Measurements from ENCODE around the gene TMEM59L. TPM values are rescaled to one million over a fixed set of nuclear protein-coding genes. Genes with fewer than 3 reads are reported as not detected.

Gene TMEM59L
- total and polyA plus RNA-seq, 2 experiments from 2014 or later = 1.5 to 9.1 TPM

DNA sequence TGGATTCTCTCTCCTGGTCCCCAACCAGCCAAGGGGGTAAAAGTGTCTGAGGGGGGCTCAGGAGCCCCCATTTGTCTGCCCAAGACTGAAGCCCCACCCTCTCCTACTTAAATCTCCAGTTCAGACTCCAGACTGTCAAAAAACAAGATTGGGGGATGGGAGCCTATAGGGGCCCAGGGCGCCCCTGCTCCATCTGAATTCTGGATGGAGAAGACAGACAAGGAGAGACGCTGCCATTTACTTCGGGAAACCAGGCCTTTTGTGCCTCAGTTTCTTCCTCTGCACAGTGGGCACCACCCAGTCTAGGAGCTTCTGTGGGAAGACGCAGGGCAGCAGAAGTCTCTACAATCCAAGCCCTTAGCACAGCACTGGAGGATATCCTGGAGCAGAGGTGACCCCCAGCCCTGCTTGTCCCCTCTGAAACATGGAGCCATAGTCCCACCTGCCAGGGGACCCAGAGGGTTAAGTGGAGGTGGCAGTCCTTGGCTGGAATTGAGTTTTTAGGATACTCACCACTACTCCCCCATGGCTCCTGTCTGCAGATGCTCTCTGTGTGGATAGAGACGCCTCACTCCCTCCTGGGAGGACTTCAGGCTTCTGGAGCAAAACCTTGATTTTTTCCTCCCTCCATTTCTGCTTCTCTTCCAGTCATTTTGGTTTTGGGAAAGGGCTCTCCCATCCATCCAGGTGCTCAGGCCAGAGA, 4.4 kb upstream of the TMEM59L start:
- TF ChIP-seq EZH2phosphoT487 (IDR thresholded peaks at IDR 0.05; ENCODE audit: low read depth, severe bottlenecking, unreplicated experiment) = no peak
- TF ChIP-seq EZH2 (IDR thresholded peaks at IDR 0.05; ENCODE audit: borderline replicate concordance) = no peak
- TF ChIP-seq, protein P1, sequence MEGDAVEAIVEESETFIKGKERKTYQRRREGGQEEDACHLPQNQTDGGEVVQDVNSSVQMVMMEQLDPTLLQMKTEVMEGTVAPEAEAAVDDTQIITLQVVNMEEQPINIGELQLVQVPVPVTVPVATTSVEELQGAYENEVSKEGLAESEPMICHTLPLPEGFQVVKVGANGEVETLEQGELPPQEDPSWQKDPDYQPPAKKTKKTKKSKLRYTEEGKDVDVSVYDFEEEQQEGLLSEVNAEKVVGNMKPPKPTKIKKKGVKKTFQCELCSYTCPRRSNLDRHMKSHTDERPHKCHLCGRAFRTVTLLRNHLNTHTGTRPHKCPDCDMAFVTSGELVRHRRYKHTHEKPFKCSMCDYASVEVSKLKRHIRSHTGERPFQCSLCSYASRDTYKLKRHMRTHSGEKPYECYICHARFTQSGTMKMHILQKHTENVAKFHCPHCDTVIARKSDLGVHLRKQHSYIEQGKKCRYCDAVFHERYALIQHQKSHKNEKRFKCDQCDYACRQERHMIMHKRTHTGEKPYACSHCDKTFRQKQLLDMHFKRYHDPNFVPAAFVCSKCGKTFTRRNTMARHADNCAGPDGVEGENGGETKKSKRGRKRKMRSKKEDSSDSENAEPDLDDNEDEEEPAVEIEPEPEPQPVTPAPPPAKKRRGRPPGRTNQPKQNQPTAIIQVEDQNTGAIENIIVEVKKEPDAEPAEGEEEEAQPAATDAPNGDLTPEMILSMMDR (IDR thresholded peaks at IDR 0.05; ENCODE audit: poor library complexity) = no peak
- Histone ChIP-seq H3K27me3 (peaks cover 89% of the 10 kb centered on the region), H3K27ac (no peak overlapping the region), H3K4me2 (peak overlapping the region; percentile 71), H4K20me1 (ENCODE audit: insufficient read depth, poor library complexity, severe bottlenecking) (no peaks in the 10 kb centered on the region), H3K9me3 (ENCODE audit: low read depth) (no peaks in the 10 kb centered on the region), H2AFZ (no peak overlapping the region), H3K36me3 (replicated peaks; ENCODE audit: insufficient read depth, low read depth) (no peaks in the 10 kb centered on the region), H3K79me2 (no peaks in the 10 kb centered on the region), H3K4me1 (ENCODE audit: insufficient read depth) (peaks cover 47% of the 10 kb centered on the region), H3K9me2 (replicated peaks; ENCODE audit: insufficient read depth) (no peaks in the 10 kb centered on the region), H3K4me3 (no peak overlapping the region)
- no peak for DNase-seq (ENCODE audit: low spot score)
- WGBS (ENCODE audit: low lambda C conversion rate, missing lambda C conversion rate) = 51% methylated on average over 5 of the region's 5 CpGs

DNA sequence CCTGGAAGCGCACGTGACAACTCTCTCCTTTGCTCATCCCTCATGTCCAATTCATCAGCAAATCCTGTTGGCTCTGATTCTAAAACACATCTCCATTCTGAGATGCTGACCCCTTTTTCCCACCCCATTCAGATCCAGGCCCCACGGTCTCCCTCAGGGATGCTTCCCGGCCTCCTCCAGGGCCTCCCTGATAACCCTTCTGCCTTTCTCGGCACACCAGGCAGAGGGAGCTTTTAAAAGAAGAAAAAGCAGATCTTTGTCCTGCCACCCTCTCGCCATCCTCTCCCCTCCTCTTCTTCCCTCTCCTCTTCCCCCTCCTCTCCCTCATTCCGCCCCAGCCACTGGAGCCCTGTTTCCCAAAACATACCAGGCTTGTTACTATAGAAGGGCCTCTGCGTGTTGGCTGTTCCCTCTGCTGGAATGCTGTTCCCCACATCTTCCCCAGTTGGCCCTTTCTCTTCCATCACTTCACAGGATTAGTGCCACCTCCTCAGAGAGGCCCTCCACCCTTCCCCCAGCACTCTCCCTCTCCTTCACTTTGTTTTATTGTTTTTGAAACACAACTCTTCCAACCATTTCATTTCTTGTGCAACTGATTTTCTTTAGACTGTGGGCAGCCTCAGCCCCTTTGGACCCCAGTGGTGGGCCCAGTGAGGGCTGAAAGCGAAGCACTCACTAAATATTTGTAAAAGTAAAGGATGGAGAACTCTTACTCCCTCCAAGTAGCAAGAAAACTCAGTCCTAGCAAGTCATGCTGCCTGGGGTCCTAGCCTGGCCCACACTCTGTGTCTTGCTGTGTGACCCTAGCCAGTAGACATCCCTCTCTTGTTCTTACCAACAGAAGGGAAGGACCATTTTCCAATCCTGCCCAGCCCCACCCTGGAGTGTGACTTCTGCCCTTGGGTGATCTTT, 3.6 kb upstream of the TMEM59L start:
- Histone ChIP-seq H3K4me2 (no peak overlapping the region), H3K9me2 (replicated peaks; ENCODE audit: insufficient read depth) (no peaks in the 10 kb centered on the region), H4K20me1 (ENCODE audit: insufficient read depth, poor library complexity, severe bottlenecking) (no peaks in the 10 kb centered on the region), H2AFZ (no peak overlapping the region), H3K4me1 (ENCODE audit: insufficient read depth) (peaks cover 40% of the 10 kb centered on the region), H3K36me3 (replicated peaks; ENCODE audit: insufficient read depth, low read depth) (no peaks in the 10 kb centered on the region), H3K27me3 (peaks cover 90% of the 10 kb centered on the region), H3K9me3 (ENCODE audit: low read depth) (no peaks in the 10 kb centered on the region), H3K4me3 (no peak overlapping the region), H3K27ac (no peak overlapping the region), H3K79me2 (no peaks in the 10 kb centered on the region)
- 57% methylated on average over 9 of the region's 9 CpGs for WGBS (ENCODE audit: low lambda C conversion rate, missing lambda C conversion rate)
- TF ChIP-seq EZH2phosphoT487 (IDR thresholded peaks at IDR 0.05; ENCODE audit: low read depth, severe bottlenecking, unreplicated experiment) = no peak
- TF ChIP-seq, protein P1 (IDR thresholded peaks at IDR 0.05; ENCODE audit: poor library complexity) = no peak
- peak; percentile 19 for TF ChIP-seq EZH2 (IDR thresholded peaks at IDR 0.05; ENCODE audit: borderline replicate concordance)
- no peak for DNase-seq (ENCODE audit: low spot score)

DNA sequence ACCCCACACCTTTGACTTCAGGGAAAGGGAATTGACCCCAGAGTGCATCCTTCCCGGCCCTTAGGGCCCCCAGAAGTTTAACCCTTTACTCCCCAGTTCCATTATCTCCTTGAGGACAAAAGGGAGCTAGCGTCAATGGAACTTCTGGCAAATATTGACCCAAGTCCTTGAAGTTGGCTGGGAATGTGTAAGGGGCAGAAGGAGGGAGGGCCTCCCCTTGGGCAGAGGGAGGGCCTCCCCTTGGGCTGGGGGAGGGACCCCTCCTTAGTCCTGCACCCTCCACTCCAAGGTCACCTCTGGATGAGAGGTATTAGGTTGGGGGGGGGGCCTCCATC, 3.0 kb upstream of the TMEM59L start:
- Histone ChIP-seq H3K4me3 (no peak overlapping the region), H3K27ac (no peak overlapping the region), H4K20me1 (ENCODE audit: insufficient read depth, poor library complexity, severe bottlenecking) (no peaks in the 10 kb centered on the region), H3K4me2 (no peak overlapping the region), H3K9me3 (ENCODE audit: low read depth) (no peaks in the 10 kb centered on the region), H3K27me3 (peaks cover 90% of the 10 kb centered on the region), H2AFZ (no peak overlapping the region), H3K4me1 (ENCODE audit: insufficient read depth) (peaks cover 40% of the 10 kb centered on the region), H3K9me2 (replicated peaks; ENCODE audit: insufficient read depth) (no peaks in the 10 kb centered on the region), H3K36me3 (replicated peaks; ENCODE audit: insufficient read depth, low read depth) (no peaks in the 10 kb centered on the region), H3K79me2 (no peaks in the 10 kb centered on the region)
- no peak for TF ChIP-seq EZH2 (IDR thresholded peaks at IDR 0.05; ENCODE audit: borderline replicate concordance)
- no peak for TF ChIP-seq EZH2phosphoT487 (IDR thresholded peaks at IDR 0.05; ENCODE audit: low read depth, severe bottlenecking, unreplicated experiment)
- TF ChIP-seq, protein P1 (IDR thresholded peaks at IDR 0.05; ENCODE audit: poor library complexity) = no peak
- WGBS (ENCODE audit: low lambda C conversion rate, missing lambda C conversion rate) = 34% methylated on average over 2 of the region's 2 CpGs
- no peak for DNase-seq (ENCODE audit: low spot score)
